HL-60/S4 treated with retinoic acid at 250 ng/mL for 4 days and 3 days (cell line): ENCODE data around the gene KBTBD3.

Experiments used
- in situ Hi-C: fragments of 300-500 bp; cut with MboI; formaldehyde crosslinking; loops from 2 replicates; pipeline ENCODE4 v1.7.0; 2022; ENCODE audit warnings: low sequenced_read_pairs

KBTBD3 gene, protein sequence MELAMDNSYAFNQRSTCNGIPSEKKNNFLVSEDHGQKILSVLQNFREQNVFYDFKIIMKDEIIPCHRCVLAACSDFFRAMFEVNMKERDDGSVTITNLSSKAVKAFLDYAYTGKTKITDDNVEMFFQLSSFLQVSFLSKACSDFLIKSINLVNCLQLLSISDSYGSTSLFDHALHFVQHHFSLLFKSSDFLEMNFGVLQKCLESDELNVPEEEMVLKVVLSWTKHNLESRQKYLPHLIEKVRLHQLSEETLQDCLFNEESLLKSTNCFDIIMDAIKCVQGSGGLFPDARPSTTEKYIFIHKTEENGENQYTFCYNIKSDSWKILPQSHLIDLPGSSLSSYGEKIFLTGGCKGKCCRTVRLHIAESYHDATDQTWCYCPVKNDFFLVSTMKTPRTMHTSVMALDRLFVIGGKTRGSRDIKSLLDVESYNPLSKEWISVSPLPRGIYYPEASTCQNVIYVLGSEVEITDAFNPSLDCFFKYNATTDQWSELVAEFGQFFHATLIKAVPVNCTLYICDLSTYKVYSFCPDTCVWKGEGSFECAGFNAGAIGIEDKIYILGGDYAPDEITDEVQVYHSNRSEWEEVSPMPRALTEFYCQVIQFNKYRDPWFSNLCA

DNA sequence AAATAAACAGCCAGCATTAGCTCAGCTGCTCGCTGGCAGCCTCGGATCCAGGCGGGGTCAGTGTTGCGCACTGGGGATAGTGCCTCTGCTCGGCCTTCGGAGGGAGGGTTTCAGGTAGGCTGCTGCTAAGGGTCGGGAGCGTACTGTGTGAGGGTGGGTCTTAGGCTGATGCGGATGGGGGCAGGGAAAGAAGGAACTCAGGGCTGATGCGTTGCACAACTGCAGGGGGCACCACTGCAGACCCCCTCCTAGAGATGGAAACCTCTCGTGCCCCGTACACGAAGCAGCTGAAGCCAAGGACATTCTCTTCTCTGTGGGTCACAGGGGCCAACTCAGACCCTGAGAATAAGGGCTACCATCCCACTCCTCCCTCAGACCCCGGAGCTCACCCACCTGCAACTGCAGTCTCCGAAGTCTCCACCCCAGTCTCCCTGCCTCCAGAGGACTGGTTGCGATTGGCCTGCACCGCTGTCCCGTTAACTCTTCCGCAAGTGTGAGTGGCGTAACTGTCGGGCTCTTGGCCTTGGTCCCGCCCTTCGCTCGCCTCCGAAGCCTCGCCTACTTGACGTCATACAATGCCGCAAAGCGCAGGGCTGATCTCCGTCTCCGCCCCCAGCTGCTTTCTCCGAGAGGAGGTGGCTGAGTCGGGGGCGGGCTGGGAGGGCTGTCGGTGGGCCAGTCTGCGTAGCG, at the start of gene KBTBD3:
TSS of gene KBTBD3 (minus strand) at position 429 of the 690 bp plus-strand sequence. CDS start 18,250 bp downstream, outside the sequence.
- in situ Hi-C loops: no loop called here

DNA sequence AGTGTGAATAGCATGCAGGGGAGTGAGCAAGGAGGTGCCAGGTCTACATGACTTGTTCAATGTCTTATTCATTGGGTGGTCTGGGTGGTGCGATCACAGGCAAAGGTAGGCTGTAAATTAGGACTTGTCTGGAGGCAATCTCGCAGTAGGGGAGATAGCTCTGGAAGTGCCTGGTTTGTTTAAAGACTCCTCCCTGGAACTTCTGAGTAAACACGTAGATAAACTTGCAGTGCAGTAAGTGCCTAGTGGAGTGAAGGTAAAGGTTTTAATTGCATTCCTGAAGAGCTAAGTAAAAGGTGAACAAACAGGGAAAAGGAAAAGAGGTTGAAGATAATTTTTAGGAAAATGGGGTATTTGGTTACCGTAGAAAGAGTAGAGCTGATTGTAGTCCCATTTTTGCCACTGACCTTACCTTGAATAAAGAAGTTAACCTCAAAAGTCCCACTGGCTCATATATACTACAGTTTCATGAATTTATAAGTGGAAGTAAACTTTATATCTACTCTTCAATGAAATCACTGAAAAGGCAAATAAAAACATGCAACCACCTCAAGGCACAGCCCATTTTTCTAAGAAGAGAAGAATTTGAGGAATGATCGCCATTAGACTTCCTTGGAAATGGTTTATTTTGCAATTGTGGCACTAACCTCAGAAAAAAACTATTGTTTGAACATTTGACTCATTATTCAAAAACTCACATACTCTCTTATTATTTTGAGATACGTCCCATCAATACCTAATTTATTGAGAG, 44.6 kb upstream of the KBTBD3 start:
- in situ Hi-C loops: no loop called here

DNA sequence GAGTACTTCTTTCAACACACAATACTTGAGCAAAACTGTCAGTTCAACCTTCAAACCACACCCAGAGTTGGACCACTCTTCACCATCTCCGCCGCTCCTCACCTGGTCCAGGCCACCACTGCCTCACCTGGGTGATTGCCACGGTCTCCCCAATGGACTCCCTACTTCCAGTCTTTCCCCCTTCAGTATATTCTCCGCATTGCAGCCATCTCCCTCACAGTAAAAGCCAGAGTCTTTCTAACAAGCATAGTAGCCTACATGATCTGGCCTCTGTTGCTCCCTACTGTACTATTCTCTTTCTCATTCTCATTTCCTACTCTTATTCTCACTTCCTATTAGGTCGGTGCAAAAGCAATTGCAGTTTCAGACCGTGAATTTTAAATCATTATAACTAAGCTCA, 28.8 kb upstream of the KBTBD3 start:
- in situ Hi-C loops: no loop called here

DNA sequence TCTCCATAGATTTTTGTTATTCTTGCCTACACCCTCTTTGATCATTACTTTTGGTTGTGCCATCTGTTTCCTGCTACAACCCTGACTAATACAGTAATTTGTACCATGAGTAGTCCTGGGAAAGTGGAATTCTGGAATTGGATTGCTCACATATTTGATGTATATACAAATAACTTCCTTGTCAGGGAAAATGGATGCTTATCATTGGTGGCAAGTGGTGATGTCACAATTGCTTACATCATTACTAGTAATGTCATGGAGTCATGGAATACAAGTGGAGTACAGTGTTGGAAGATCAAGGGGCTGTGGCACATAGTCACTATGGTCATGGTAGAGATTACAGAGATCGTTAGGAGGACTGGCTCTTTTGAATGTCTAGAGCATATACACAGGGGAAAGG, 24.7 kb upstream of the KBTBD3 start:
- in situ Hi-C loops: no loop called here

DNA sequence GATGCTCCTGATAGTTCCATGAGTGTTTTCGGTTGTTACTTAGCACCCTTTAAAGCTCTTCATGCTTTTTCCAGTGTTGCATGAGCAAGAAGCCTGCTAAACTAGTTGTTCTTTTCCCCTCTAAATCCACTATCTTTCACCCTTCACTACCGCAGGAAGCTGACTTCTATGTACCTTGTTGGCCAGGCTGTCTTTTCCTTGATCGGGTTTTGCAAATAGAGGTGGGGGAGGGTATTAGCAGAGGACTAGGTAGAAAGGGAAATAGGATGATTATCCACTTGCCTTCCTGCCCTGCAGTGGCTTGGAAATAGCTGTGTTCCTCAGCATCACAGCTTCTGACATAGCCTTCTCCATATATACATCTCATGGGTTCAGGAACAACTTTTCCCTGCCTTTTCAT, 24.2 kb upstream of the KBTBD3 start:
- in situ Hi-C loops: no loop called here

DNA sequence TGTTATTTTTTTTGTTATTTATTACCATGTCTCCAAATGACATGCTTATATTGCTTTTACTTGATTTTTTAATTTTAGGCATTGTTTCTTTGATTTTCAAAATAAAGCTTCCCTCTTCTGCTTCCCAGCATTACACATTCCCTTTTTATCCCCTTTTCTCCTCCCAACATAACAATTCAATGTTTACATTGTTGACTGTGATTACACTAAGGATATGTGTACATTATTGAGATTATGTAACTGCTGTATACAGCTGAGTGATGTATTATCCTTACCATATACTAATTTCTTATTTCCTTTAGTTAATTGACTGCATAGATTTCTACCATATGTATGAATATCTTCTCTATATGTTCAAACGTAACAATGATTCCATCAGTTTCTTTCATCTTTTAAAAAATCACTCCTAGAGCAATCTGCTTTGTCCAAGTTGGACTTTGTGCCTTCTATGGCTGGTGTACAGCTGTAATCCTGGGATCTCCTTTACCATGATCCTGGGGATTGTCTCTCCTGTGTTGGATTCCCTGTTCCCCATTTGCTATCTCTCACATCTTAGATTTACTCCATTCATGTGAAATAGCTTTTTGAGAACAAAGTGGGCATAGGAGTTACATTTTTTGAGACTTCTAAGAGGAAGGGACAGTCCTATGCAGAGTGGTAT, 21.9 kb upstream of the KBTBD3 start:
- in situ Hi-C loops: no loop called here

DNA sequence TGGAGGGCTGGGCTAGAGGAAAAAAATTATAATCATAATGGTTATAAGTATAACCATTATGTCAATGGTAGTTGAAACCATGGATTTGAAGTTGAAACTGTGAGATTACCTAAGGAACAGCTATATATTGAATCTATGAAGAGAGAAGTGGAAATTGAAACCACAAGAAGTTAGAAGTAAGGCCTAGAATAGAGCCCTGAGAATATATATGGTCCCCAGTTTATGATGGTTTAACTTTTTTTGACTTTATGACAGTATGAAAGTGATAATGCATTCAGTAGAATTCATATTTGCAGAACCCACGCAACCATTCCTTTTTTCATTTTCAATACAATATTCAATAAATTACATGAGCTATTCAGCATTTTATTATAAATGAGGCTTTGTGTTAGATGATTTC, 15.3 kb upstream of the KBTBD3 start:
- in situ Hi-C loops: no loop called here

DNA sequence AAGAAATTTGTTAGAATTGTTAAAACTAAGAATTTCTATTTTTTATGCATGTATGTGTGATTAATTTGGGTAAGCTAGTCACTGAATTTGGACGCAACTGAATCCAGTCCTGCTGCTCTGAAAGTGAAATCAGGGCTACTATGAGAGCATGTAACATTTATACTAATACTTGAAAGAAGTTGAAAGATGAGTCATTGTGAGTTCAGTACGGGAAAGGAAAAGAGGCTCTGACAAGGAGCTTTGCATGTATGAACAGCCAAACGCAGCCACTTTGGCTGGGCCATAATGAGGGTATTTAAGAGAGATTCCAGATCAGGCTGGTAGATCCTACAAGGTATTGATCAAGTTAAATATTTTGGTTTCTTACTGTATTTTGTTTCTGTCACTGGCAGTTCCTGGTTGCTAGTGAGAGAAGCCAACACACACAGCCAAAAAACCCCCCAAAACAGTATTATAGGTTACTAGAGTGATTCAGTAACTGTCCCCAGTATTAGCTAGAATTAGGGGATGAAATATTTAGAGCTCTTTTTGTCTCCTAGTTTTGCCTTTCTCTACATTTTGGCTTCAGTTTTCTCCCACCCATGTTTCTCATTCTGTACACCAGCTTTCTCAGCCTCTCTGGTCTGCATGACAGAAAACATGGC, 14.5 kb upstream of the KBTBD3 start:
- in situ Hi-C loops: no loop called here

DNA sequence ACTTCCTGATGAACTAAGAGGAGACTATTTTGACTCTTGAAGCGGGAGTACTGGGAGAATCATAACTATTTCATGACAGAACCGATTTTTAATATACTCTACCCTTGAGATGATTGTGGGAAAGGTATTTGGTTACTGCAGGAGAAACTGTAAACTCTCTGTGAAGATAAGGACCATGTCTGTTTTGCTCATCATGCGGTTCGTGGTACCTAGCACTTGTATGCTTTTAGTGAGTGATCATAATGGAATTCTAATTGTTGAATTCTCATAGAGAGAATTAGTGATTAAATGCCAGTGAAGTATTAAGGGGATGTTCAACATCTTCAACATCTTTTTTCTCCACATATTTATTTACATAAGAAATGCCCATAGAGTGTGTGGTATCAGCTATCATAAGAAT, 11.7 kb upstream of the KBTBD3 start:
- in situ Hi-C loops: no loop called here

DNA sequence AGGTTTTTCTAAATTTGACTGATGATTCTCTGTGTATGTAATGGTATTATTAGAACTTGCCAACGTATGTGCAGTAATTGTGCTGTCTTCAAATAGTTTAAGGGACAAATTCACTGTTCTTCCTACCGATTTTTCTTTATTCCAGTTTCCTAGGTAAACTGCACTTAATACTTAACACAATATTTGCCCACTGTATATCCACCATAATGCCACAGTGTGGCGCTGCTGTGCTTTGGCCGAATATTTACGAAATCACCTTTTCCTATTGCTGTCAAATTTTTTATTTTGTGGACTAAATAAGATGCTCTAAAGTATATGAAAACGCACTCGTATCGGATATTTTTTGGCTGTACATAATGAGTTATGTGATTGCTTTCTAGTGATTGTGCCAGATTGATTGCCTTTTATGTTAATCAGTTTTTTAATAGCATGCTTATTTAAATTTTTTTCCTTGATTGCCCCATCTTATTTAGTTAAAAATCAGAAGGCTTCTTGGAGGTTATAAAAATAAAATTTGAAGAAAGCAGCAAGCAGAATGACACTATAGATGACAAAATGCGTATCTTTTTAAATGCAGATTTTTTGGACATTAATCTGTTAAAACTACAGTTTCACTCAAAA, 10.8 kb upstream of the KBTBD3 start:
- in situ Hi-C loops: no loop called here

DNA sequence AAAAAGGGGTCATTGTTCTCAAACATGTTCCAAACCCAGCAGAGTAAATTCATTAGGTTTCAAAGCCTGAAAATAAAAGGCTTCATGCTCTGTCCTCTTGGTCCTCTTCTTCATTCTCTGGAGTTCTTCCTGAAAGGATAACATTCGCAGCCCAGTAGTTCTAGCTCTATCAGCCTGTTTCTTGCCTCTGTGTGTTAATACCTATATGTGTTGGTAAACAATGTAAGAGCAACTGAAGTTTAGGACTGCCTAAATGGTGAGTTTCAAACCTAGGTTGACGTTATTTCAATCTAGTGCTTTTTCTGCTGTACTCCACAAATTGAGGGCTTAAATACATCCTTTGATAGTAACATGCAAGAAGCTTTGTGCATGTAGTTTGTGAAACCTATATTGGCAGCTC, 9.7 kb upstream of the KBTBD3 start:
- in situ Hi-C loops: no loop called here

DNA sequence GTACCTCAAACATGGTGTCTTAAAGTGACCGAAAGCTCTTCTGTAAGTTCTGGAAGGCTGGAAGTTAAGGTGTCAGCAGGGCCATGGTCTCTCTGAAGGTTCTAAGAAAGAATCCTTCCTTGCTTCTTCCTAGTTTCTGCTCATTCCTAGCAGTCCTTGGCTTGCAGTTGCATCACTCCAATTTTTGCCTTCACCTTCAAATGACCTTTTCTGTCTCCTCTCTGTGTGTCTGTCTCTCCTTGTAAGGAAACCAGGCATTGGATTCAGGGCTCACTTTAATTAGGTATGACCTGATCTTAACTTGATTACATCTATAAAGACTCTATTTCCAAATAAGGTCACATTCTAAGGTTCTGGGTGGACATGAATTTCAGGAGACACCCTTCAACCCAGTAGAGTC, 9.0 kb upstream of the KBTBD3 start:
- in situ Hi-C loops: no loop called here

DNA sequence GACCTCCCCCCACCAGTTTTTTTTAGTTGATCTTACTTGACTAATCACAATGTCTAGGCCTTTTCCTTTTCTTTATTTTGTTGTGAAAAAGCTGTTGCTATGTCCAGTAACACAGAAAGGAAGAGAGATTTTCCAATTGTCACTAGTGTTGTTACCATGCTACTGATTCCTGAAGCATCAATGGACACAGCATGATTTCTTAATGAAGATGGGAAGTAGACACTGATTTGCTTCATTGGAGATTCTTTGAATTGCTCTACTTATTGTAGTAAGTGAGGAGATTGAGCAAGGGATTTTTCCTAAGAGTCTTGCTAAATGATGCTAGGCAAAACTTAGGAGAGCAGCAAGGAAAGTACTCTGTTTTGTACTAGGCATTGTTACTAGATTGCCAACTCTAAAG, 4.9 kb upstream of the KBTBD3 start:
- in situ Hi-C loops: no loop called here

DNA sequence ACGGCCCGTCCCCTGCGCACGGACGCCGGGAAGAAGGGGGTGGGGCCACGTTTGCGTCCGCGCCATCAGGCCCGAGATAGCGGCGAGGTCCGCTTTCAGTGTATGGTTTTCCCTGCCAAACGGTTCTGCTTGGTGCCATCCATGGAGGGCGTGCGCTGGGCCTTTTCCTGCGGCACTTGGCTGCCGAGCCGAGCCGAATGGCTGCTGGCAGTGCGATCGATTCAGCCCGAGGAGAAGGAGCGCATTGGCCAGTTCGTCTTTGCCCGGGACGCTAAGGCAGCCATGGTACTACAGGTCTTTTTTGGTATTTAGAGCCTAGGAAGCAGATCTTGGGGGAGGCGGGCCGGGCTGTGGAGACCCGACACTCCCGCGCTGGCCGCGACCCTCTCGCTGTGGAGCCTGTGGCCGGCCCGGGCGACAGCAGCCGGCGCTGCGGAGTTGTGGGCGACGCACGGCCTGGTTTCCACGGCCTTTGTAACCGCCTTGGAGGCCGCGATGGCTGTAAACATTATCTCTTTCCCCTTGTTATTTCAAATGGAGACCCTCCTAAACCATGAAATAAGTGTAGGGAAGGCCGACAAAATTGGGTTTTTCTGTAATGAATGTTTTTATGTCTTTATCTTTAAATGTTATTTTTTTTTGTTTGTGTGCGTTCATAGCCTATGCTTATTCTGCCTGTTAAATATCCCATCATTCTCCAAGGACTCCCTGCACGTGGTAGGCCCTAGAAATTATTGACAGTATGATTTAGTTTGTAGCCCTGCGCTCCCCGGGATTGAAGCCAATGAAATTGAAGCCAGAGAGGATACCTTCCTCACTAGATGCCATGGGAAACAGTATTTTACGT, 685 bp upstream of the KBTBD3 start, which contains the start of gene AASDHPPT:
TSS of gene AASDHPPT (plus strand) at position 54 of the 847 bp plus-strand sequence. CDS start at position 103, 49 bp downstream.
- in situ Hi-C loops: no loop called here

DNA sequence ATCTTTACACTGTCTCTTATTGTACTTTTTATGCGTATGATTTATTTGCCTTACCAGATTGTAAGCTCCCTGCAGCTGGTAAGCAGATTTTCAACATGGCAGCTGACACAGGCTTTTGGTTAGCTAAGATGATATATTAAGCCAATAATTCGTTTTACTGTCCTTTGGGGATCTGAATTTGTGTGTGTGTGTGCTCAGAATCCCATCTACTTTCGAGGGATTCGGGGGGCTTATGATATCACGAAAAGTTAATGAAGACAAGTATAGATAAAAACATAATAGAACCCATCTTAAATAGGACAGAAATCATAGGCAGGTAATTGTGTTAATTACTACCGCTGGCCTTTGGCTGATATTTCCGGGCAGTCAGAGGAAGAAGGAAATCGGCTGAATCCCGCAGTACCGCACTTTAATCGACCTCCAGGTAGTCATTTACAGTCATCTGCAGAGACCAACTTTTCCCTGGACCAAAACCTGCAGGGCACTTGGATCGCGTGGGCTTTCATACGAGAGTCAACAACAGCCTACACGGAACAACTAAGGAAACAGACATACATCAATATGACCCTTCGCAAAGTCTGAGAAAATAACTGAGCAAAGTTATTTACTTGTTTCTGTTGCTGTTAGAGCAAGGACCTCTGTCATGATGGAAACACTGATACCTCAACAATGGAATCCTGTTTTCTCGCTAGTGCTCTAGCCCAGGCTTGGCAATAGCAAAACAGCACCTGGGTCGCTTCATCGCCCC, 802 bp downstream of the KBTBD3 start:
- in situ Hi-C loops: no loop called here

DNA sequence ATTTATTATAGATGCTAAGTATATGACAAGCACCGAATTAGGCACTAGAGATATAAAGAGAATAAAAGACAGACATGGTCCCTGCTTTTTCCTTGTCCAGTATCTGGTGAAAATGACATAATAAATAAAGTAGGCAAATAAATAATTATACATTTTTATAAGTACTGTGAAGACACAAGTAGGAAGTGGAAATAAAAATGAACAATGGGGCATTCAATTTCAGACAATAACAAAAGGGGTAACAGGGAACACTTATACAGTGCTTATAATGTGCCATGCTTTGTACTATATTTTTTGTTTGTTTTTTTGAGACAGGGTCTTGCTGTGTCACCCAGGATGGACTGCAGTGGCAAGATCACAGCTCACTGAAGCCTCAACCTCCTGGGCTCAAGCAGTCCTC, 4.3 kb downstream of the KBTBD3 start:
- in situ Hi-C loops: no loop called here

DNA sequence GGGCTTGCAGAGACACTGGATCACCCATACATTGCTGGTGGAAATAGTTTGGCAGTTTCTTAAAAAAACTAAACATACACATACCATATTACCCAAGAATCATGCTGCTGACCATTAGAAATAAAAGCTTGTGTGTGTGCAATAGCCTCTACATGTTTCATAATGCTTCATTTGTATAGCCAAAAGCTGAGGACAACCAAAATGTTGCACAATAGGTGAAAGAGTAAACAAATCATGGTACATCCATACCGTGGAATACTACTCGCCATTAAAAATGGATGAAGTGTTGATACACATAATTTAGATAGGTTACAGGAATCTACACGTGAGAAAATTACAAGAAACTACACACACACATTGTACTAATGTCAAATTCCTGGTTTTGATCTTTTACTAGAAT, 6.5 kb downstream of the KBTBD3 start:
- in situ Hi-C loops: no loop called here

DNA sequence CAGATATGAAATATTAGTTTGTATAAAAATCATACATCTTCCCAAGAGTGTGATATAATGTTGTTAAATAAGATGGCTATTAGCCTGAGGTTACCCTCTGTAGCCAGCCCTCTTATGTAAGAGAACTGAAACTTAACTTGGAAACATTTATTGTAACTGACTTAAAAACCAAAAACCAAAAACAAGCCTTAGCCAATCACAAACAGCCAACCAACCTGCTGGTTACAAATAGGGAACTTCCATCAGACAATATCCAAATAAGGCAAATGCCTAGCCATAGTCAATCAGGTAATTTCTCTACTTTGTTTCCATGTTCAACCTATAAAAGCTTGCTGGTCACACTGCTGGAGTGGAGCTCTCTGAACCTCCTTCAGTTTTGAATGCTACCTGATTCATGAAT, 14.1 kb downstream of the KBTBD3 start:
- in situ Hi-C loops: no loop called here
